OCI-LY3 (cell line): Measurements from ENCODE around the gene PI4K2B.

Experiments used
- H2AFZ ChIP-seq: fragments of 200-600, 300-600 bp; shearing (Covaris generic); 2 replicates; pipeline ENCODE4 v1.6.0; 2014; ENCODE audit warnings: antibody characterized with exemption, low read depth, low read length
- H3K27ac ChIP-seq: fragments of 200-600, 300-600 bp; sonication (generic); 2 replicates; pipeline ENCODE4 v1.5.1; 2014; ENCODE audit warnings: mild to moderate bottlenecking, low read length, moderate library complexity, mixed read lengths
- H3K27me3 ChIP-seq: fragments of 200-600, 300-600 bp; sonication (generic); 2 replicates; pipeline ENCODE4 v1.6.1; 2014; ENCODE audit warnings: low read depth, low read length, mixed read lengths
- H3K36me3 ChIP-seq: fragments of 200-600, 300-600 bp; sonication (generic); replicated peaks from 2 replicates; pipeline ENCODE3; 2014; ENCODE audit warnings: low read depth, low read length, mixed read lengths
- H3K4me1 ChIP-seq: fragments of 300-600, 200-600 bp; sonication (generic); 2 replicates; pipeline ENCODE4 v1.6.1; 2014; ENCODE audit warnings: low read length, mixed read lengths
- H3K4me2 ChIP-seq: fragments of 200-600, 300-600 bp; sonication (generic); 2 replicates; pipeline ENCODE4 v1.6.1; 2014; ENCODE audit warnings: low read length, mixed read lengths
- H3K4me3 ChIP-seq: fragments of 300-600, 200-600 bp; sonication (generic); 2 replicates; pipeline ENCODE4 v1.5.1; 2014; ENCODE audit warnings: antibody characterized with exemption, mild to moderate bottlenecking, low read length, moderate library complexity
- H3K79me2 ChIP-seq: fragments of 300-600, 200-600 bp; shearing (Covaris generic); 2 replicates; pipeline ENCODE4 v1.6.1; 2014; ENCODE audit warnings: mild to moderate bottlenecking, low read length, mixed read lengths
- H3K9ac ChIP-seq: fragments of 300-600, 200-600 bp; shearing (Covaris generic); 2 replicates; pipeline ENCODE4 v1.6.0; 2014; ENCODE audit warnings: mild to moderate bottlenecking, low read length, moderate library complexity
- H3K9me3 ChIP-seq: fragments of 200-600, 300-600 bp; shearing (Covaris generic); 2 replicates; pipeline ENCODE4 v1.6.1; 2014; ENCODE audit warnings: low read length, mixed read lengths; ENCODE audit not compliant: insufficient read depth
- H4K20me1 ChIP-seq: fragments of 200-600, 300-600 bp; sonication (generic); 2 replicates; pipeline ENCODE4 v1.6.1; 2016; ENCODE audit warnings: low read length, mixed read lengths; ENCODE audit not compliant: insufficient read depth
- EZH2phosphoT487 ChIP-seq: fragments of 200-600 bp; shearing (Covaris generic); IDR thresholded peaks from 2 replicates; pipeline ENCODE4 v1.6.1; 2018; ENCODE audit warnings: antibody characterized with exemption, mixed run types, low read depth
- TF ChIP-seq, protein P1 (sequence below): fragments of 200-600, 300-600 bp; sonication (generic); IDR thresholded peaks from 2 replicates; pipeline ENCODE4 v1.5.1; 2014; ENCODE audit warnings: antibody characterized with exemption, low read length, low read depth

The PI4K2B gene

DNA sequence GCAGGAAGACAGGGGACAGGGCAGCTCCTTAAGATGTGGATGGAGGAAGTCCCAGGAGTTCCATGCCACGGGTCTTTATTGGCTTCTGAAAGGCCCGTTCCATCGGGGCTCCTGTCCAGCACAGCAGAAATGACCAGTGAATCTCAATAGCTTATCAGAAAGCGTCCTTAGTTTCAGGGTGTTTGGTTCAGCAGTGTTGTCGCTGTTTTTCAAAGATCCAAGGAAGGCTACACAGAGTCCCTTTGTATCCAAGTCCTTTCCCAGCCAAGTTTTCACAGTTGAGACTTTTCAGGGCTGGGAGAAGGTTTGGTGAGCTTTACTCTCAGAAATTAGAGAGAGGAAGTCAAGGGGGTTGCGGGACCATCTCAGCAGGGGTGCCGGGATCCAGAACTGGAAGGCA lies 73.8 kb downstream of the PI4K2B start:
- Histone ChIP-seq H3K4me3 (no peak overlapping the region), H3K4me1 (peaks cover 43% of the 10 kb centered on the region), H3K79me2 (no peaks in the 10 kb centered on the region; the same call in 1 of the 2 replicates), H3K36me3 (no peaks in the 10 kb centered on the region), H2AFZ (no peak overlapping the region), H3K9me3 (no peaks in the 10 kb centered on the region), H3K27ac (no peak overlapping the region), H3K4me2 (no peak overlapping the region), H4K20me1 (no peaks in the 10 kb centered on the region), H3K27me3 (no peaks in the 10 kb centered on the region), H3K9ac (no peak overlapping the region)
- no peak for TF ChIP-seq EZH2phosphoT487
- TF ChIP-seq, protein P1, sequence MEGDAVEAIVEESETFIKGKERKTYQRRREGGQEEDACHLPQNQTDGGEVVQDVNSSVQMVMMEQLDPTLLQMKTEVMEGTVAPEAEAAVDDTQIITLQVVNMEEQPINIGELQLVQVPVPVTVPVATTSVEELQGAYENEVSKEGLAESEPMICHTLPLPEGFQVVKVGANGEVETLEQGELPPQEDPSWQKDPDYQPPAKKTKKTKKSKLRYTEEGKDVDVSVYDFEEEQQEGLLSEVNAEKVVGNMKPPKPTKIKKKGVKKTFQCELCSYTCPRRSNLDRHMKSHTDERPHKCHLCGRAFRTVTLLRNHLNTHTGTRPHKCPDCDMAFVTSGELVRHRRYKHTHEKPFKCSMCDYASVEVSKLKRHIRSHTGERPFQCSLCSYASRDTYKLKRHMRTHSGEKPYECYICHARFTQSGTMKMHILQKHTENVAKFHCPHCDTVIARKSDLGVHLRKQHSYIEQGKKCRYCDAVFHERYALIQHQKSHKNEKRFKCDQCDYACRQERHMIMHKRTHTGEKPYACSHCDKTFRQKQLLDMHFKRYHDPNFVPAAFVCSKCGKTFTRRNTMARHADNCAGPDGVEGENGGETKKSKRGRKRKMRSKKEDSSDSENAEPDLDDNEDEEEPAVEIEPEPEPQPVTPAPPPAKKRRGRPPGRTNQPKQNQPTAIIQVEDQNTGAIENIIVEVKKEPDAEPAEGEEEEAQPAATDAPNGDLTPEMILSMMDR: no peak

DNA sequence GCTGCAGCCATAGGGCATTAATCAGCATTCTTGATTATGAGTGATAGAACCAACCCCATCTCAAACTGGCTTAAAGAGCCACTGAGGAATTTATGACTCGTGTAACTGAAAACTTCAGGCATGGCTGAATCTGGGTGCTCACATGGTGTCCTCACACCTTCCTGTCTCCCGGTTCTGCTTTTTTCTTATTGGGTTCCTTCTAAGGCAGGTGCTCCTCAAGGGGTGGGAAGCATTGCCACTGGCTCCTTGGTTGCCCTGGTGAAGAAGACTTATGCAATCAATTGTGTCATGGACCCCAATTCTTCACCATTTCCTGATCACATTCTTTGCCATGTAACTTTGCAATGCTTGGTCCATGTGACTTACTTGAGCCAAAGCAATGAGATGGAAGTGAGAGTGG lies 74.5 kb downstream of the PI4K2B start:
- H3K4me3 ChIP-seq: no peak overlapping the region
- no peaks in the 10 kb centered on the region for H3K9me3 ChIP-seq
- H4K20me1 ChIP-seq: no peaks in the 10 kb centered on the region
- no peak overlapping the region for H3K4me2 ChIP-seq
- H3K36me3 ChIP-seq: no peaks in the 10 kb centered on the region
- H3K9ac ChIP-seq: no peak overlapping the region
- H3K27ac ChIP-seq: no peak overlapping the region
- peaks cover 45% of the 10 kb centered on the region for H3K4me1 ChIP-seq
- no peaks in the 10 kb centered on the region for H3K27me3 ChIP-seq
- TF ChIP-seq, protein P1: no peak
- H2AFZ ChIP-seq: no peak overlapping the region
- H3K79me2 ChIP-seq: peaks cover 7% of the 10 kb centered on the region

DNA sequence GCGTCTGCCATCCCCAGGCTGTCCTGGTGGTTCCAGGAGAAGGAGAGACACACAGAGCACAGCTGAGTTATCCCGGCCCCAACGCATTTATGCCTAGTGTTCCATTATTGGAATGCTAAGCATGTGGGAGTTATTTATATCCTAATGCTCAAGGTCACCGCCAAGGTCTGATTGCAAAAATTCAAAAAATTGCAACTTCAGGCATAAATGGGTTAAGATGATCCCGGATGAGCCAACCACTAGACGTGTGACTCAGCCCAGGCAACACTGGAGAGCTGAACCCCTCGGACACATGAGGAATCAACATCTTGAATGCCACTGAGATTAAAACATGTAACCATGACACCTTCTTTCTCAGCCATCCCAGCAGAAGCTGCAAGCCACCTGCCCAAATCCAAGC lies 74.9 kb downstream of the PI4K2B start:
- Histone ChIP-seq H2AFZ (no peak overlapping the region), H3K9ac (no peak overlapping the region)
- TF ChIP-seq, protein P1: no peak
- TF ChIP-seq EZH2phosphoT487: no peak

DNA sequence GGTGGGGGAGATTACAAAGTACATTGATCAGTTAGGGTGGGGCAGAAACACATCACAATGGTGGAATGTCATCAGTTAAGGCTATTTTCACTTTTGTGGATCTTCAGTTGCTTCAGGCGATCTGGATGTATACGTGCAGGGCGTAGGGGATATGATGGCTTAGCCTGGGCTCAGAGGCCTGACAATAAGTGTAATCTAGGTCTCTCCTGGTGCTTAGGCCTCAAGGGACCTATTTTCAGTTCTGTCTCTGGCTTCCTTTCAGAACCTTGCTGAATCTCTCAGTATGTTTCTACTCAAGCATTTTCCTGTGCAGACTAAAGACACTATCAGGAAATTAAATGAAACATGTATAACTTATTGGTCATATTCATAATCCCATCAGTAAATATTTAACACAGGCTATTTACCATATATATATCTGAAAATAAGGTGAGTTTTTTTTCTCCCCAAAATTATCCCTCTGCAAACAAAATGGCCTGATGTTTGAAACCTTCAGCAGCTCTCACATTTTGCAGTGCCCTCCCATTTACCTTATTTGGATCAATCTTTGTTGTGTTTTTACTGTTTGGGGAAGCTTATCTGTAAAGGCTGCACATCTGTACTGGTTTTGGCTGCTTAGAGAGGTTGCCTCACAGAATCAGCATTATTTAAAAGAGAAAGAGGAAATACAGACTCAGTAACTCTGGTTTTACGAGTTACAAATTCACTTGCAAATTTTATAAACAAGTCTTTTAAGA lies 76.4 kb downstream of the PI4K2B start:
- Histone ChIP-seq H3K27me3 (no peaks in the 10 kb centered on the region), H3K4me2 (peak overlapping the region; percentile 85), H3K9ac (peak overlapping the region; percentile 59), H3K4me1 (peaks cover 49% of the 10 kb centered on the region), H3K4me3 (peak overlapping the region; percentile 53), H4K20me1 (no peaks in the 10 kb centered on the region), H2AFZ (peak overlapping the region; percentile 92), H3K27ac (peak overlapping the region; percentile 92), H3K9me3 (no peaks in the 10 kb centered on the region), H3K36me3 (peaks cover 6% of the 10 kb centered on the region), H3K79me2 (peaks cover 22% of the 10 kb centered on the region)
- TF ChIP-seq, protein P1: no peak
- no peak for TF ChIP-seq EZH2phosphoT487

More for the DNA sequence above, 74.9 kb downstream of the PI4K2B start:
- peak overlapping the region; percentile 92 for H3K27ac ChIP-seq
- H3K36me3 ChIP-seq: no peaks in the 10 kb centered on the region
- H3K79me2 ChIP-seq: peaks cover 11% of the 10 kb centered on the region
- no peaks in the 10 kb centered on the region for H4K20me1 ChIP-seq
- no peak overlapping the region for H3K4me2 ChIP-seq
- H3K4me1 ChIP-seq: peaks cover 49% of the 10 kb centered on the region
- no peak overlapping the region for H3K4me3 ChIP-seq
- no peaks in the 10 kb centered on the region for H3K9me3 ChIP-seq
- no peaks in the 10 kb centered on the region for H3K27me3 ChIP-seq
